Activated T-cell treated with anti-CD3 and anti-CD28 coated beads for 24 hours (primary cell): Measurements from ENCODE around the gene LILRB1.
"Not testable (repeated sequence)": the region's sequence is repeated elsewhere in the genome, so short reads cannot be mapped to it uniquely, and the experiment has no call there.

Experiments used
- DNase-seq: peaks from one replicate; pipeline ENCODE4 v3.0.0-alpha.2; 2020; ENCODE audit warnings: low read depth

LILRB1 gene

DNA sequence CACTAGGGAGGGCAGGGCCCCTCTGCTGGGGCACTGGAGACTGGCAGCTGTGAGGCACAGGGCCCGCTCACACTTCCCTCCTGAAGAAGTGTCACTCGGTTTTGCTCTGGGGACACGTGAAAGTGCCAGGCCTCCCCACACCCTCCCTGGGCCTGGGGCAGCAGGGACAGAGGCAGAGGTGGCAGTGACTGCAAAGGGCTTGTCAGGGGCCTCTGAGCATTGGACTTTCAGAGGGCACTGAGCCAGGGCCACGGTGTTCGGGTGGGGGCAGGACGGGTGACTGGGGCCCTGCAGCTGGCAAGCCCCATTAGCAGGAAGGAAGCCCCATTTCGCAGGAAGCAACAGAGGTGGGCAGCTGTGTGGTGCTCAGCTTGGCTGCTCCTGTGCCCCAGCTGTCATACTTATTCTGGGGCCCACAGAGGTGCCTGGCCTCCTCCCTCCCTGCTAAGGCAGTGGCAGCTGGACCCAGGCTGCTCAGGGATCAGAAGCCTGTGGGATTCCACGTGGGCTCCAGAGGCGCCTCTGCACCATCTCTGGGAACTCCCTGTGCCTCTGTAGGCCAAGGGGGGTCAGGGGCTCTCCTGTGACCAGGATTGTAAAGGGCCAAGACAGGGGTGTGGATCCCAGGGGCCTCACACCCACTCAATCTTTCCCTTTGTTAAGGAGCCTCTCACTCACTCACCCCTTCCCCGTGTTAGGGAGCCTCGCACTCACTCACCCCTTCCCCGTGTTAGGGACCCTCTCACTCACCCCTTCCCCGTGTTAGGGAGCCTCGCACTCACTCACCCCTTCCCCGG lies 5.2 kb upstream of the LILRB1 start:
- DNase-seq: not testable (repeated sequence)

DNA sequence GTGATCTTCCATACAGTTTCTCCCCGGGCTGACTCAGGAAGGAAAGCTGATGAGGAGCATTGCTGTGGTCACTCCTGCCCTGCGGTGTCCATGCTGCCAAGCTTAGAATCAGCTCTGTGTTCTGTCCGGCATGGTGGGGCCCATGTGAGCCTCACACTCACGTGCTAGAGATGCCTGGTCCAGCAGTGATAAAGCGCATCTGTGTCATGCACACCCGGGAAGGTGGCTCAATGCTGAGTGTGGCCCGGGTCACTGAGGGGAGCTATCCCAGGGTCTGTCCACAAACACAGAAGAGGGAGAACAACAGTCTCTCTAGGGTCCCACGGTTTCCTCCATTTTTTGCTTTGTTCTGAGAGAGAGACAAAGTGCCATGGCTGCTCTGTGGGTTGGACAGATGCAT lies 3.5 kb upstream of the LILRB1 start:
- no peak for DNase-seq

DNA sequence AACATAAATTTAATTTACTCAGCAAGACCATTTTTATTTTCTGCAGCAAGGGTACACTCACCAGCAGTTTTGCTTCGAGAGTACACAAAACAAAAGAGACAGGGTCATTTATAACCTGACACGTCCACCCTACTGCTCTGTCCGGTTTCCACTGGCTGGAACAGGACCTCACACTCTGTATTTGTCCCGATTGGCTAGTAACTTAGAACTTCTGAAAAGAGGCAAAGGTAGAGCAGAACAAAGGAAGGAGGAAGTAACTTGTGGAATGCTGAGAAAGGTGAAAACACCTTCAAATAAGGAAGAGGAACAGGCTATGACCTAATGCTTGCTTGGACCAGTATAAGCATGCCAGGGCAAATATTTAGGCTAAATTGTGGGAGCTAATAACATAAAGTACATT lies 2.4 kb upstream of the LILRB1 start:
- DNase-seq: not testable (repeated sequence)

DNA sequence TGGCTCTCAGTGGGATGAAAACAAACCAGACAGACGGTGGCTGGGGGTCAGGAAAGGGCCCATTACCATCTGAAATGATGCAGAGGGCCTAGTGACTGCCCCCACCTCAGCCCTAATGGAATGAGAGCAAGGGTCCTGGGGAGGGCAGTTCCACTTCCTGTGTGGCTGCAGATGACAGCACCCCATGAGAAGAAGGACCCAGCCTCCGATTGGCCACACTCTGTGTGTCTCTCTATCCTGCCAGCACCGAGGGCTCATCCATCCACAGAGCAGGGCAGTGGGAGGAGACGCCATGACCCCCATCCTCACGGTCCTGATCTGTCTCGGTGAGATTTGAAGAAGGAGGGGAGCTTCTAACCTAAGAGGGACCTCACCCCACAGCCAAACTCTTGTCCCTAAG lies 498 bp downstream of the LILRB1 start:
- DNase-seq: no peak

DNA sequence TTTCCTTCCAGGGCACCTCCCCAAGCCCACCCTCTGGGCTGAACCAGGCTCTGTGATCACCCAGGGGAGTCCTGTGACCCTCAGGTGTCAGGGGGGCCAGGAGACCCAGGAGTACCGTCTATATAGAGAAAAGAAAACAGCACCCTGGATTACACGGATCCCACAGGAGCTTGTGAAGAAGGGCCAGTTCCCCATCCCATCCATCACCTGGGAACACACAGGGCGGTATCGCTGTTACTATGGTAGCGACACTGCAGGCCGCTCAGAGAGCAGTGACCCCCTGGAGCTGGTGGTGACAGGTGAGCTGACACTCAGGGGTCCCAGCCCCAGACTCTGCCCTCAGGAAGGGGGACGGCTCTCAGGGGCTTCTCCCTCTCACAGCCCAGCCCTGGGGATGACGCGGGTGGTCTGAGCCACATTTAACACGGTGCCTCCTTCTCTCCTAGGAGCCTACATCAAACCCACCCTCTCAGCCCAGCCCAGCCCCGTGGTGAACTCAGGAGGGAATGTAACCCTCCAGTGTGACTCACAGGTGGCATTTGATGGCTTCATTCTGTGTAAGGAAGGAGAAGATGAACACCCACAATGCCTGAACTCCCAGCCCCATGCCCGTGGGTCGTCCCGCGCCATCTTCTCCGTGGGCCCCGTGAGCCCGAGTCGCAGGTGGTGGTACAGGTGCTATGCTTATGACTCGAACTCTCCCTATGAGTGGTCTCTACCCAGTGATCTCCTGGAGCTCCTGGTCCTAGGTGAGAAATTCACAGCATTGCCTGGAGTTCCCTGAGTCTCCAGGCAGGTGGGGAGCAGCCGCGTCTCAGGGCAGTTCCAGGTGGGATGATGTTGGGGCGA lies 1.4 kb downstream of the LILRB1 start:
- not testable (repeated sequence) for DNase-seq

DNA sequence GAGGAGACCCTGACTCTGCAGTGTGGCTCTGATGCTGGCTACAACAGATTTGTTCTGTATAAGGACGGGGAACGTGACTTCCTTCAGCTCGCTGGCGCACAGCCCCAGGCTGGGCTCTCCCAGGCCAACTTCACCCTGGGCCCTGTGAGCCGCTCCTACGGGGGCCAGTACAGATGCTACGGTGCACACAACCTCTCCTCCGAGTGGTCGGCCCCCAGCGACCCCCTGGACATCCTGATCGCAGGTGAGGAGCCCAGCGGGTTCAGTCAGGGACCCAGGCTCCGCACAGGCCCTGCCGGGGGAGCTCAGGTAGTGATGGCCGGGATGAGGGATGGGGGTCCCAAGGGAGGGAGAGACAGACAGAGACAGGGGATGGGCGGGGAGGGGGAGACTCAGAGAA lies 2.2 kb downstream of the LILRB1 start:
- not testable (repeated sequence) for DNase-seq

DNA sequence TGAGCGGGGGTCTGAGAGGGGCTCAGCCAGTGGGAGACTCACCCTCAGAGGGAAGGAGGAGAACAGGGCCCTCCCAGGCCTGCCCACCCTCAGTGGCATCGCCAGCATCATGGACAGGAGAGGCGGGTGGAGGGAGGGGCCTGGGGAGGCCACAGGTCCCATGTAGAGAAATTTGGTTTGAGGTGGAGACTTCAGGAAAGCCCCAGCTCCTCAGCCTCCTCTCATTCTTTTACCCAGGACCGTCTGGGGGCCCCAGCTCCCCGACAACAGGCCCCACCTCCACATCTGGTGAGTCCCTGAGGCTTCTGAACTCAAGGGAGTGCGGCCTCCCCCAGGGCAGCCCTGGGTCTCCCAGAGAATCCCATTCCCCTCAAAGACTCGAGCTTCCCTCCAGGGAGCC lies 3.1 kb downstream of the LILRB1 start:
- no peak for DNase-seq

DNA sequence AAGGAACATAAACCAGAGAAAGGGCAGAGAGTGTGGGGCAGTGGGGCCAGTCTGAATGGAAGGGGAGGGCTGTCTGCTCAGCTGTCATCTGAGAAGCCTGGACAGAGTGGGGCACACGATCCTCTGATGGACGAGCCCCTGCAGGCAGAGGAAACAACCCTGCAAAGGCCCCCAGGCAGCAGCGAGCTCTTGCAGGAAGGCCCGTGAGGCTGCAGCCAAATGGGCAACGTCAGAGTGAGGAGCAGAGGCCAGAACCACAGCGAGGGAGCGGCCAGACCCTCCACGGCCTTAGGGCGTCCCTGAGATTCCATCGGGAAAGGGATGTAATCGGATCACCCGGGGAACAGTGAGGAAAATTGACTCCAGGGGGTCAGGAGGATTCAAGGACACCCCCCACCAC lies 5.8 kb downstream of the LILRB1 start:
- DNase-seq: not testable (repeated sequence)

DNA sequence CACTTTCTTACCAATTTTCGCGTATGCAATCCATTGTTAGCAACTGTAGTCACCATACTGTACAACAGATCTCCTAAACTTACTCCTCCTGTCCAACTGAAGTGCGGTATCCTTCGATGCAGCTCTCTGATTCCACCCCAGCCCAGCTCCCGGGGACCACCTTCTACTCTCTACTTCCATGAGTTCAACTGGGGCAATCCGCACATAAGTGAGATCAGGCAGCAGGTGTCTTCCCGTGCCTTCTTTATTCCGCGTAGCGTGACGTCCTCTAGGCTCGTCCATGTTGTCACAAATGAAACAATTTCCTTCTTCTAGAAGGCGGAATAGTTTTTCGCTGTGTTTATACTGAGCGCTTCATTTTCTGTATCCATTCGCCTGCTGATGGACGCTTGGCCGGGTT lies 8.4 kb downstream of the LILRB1 start:
- no peak for DNase-seq

DNA sequence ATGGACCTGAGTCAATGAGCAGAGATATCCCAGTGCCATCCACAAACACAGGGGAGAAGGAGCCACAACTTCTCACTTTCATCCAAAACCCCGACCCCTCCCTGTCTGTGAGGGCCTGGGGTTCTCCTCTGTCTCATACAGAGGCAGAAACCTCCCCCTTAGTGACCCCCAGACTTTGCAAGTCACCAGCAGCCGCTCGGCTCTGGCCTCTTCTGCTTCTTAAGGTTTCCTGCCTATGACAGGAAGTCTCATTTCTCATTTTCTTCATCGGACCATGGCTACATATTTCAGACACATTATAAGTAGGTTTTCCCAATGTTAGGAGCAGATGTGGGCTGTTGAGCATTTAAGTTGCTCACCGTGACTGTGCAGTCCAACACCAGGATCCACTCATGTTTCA lies 12.7 kb downstream of the LILRB1 start:
- not testable (repeated sequence) for DNase-seq

DNA sequence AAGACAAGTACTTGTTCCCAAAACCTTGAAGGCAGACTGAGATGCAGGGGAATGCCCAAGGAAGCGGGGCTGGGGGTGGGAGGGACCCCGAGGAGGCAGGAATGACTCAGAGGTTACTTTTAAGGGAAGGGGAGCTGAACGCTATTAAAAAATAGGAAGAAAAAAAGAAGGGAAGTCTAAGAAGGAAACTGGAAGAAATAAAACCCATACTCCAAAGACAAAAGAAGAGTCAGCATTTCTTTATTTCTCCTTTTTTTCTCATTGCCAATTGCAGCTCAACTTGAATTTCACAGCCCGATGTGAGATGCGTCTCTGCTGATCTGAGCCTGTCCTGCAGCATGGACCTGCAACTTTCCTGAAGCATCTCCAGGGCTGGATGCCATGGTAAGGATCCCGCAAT lies 13.3 kb downstream of the LILRB1 start:
- not testable (repeated sequence) for DNase-seq

DNA sequence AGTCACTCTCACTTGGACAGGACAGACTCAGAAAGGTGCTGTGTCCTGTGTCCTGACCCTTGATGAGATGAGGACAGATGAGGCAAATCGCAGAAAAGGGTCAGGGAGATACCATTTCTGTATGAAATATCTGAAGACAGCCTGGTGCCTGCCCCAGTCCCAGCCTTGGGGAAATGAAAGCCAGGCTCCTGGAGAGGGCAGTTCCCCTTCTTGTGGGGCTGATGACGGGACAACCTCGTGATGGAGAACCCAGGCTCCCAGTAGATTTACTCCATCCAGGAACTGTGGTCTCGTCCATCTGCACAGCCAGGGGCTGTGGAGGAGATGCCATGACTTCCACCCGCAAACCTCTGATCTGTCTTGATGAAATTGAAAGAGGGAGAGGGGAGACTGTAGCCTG lies 13.8 kb downstream of the LILRB1 start:
- DNase-seq: no peak

DNA sequence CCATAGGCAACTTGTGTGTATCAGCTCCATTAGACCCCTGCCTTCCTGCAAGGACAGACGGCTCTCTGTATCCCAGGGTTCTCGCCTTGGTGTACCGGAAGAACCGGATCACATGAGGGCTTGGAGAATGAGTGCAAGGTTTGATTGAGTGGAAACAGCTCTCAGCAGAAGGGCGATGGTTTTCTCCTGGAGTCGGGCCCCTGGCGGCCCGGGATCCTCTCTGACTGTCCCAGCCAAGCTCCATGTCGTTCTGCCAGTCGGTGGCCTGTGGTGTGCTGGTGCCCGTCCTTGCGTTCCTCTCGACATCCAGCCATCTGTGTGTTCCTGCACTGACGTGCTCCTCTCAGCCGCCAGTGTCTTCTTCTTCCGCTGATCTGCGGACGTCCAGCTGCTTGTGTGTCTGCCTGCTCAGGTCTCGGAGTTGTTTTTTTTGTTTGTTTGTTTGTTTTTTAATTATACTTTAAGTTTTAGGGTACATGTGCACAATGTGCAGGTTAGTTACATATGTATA lies 16.1 kb downstream of the LILRB1 start:
- DNase-seq: no peak

DNA sequence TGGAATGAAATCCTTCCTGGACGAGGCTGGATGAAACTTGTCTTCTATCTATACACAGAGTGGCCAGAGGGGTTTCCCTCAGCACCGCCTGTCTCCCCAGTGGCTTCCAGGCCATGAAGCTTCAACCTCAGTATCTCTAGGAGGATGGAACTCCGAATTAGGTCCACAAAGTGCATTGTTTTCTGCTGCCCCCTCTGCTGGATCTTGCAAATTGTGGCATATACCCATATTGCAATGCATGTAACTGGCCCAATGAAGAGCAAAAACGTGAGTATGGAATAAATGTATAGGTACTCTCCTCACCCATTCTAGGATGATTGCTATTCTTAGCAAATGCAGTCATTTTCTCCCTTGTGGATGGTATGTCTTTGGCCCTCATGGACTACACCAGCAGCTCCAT lies 17.8 kb downstream of the LILRB1 start:
- no peak for DNase-seq

DNA sequence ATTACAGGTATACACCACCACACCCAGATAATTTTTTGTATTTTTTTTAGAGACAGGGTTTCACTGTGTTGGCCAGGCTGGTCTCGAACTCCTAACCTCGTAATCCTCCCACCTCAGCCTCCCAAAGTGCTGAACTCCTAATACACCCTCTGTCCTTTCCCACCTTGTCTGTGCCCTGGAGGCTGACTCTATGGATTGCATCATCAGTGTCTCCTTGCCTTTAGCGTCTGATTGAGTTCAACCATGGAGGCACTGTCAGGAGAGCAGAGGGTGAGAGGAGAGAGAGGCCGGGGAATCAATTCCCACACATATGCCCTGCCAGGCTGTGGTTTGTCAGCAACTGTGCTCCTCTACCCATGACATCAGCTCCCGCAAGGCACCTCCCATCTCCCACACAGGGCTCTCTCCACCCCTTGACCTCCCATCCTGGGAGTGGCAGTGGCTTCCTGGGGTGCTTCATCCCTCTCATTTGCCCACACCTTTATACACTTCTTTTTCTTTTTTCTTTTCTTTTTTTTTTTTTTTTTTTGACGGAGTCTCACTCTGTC lies 19.9 kb downstream of the LILRB1 start:
- DNase-seq: no peak

DNA sequence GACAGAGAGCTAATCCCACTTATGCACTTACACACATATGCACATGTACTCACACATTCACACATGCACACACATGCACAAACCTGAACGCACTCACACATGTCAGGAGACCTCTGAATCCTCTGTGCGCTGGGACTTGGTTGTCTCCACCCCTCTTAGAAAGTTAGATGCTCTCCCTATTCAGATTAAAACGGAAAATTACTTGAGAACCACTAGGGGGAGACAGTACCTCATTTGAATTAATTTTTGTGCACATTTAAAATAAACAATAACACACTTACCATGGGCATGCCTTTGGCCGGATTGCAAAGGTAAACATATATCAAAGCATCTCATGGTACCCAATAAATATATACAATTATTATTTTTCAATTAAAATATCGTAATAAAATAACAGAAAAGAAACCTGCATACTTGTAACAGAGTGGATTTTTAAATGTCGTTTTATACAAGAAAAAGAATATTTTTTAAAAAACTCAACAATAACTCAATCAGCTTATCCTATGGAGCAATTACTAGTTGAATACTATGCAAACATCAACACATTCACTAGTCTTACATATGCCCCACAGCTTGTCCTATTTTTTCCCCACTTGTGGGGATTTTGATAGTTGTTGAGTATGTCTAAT lies 23.0 kb downstream of the LILRB1 start:
- no peak for DNase-seq

DNA sequence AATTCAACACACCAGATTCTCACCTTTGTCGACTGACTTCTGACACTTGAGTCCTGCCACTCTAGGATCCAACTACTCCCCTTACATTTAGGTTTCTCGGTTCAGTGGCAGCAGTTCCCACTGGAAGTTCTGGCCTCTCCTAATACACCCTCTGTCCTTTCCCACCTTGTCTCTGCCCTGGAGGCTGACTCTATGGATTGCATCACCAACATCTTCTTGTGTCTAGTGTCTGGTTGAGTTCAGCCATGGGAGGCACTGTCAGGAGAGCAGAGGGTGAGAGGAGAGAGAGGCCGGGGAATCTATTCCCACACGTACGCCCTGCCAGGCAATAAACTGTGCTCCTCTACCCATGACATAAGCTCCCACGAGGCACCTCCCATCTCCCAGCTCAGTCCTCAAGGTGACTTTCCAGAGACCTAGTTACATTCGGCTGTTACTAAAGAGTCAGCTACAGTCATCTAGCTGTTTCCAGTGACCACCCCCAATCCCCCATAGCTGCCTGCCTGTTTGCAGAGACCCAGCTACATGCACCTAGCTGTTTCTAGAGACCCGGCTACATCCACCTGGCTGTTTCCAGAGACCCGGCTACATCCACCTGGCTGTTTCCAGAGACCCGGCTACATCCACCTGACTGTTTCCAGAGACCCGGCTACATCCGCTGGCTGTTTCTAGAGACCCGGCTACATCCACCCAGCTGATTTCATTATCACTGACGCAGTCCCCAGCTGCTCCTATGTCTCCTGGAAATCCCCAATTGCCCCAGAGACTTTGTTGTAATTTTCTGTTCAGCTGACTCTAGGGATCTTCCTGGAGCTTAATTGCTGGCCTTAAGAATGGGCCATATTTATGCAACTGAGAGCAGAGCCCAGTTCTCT lies 24.4 kb downstream of the LILRB1 start:
- DNase-seq: no peak

DNA sequence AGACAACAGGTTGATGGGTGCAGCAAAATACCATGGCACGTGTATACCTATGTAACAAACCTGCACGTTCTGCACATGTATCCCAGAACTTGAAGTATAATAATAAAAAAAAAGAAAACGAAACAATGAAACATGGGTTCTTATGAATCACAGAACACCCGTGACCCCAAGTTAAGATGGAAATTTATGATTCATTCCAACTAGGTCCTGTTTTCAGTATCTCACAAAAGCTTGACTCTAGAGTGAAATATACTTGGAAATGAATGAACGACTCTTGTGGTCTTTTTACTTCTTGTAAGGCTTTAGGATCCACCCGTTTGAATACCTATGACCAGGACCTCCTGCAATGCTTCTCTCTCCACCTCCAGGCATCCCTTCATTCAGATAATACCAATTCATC lies 29.0 kb downstream of the LILRB1 start:
- no peak for DNase-seq

DNA sequence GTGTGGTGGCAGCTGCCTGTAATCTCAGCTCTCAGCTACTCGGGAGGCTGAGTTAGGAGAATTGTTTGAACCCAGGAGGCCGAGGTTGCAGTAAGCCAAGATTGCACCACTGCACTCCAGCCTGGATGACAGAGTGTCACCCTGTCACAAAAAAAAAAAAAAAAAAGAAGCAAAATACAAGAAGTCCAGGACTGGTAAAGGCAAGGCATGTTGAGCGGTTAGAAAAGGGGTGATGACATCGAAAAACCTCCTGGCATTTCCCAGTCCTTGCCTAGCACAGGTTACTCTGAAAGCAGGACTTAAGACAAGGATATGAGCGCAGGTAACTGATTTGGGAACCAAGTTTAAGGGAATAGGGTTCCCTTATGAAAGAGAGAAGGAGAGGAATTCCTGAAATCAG lies 30.0 kb downstream of the LILRB1 start:
- no peak for DNase-seq

DNA sequence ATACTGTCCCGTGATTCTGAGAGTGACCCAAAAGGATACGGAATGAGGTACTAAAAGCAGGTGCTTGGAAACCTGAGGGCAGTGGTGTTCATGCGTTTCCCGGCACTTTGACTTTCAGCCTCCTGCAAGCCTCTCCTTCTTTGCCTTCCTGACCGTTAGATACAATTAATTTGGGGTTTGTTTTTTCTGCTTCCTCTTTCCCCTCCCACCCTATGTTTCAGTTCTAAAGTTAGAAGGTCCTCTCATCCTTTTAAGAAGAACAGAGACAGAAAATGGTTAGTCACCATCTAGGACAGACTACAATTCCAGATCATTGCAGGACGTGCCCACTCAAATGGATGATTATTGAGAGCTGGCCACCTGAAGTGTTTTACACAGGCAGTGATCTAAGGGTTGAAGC lies 30.7 kb downstream of the LILRB1 start:
- DNase-seq: no peak

DNA sequence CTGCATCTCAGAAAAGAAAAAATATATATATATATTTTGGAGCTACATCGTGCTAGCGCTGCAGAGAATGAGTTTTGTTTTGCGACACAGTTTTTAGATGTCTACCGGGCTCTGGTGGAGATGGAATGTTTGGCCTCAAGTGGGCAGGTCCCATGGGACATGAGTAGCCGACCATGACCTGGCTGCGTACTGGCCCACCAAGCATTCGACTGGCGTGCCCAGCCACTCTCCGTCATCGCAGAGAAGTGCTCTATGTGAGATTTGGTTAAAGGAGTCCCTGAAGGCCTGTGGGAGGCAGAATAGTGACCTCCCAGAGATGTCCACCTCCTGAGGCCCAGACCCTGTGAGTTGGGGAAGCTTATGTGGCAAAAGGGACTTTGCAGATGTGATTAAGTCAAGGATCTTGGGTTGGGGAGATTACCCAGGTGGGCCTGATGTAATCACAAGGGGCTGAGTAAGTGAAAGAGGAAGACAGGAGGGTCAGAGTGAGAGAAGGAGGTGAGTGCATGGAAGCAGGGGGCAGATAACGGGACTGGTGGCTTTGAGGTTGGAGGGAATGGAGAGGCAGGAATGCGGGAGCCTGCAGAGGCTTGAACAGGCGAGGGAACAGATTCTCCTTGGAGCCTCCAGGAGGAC lies 31.7 kb downstream of the LILRB1 start:
- DNase-seq: no peak
